Measurements from ENCODE around the gene GPR62.

DNA sequence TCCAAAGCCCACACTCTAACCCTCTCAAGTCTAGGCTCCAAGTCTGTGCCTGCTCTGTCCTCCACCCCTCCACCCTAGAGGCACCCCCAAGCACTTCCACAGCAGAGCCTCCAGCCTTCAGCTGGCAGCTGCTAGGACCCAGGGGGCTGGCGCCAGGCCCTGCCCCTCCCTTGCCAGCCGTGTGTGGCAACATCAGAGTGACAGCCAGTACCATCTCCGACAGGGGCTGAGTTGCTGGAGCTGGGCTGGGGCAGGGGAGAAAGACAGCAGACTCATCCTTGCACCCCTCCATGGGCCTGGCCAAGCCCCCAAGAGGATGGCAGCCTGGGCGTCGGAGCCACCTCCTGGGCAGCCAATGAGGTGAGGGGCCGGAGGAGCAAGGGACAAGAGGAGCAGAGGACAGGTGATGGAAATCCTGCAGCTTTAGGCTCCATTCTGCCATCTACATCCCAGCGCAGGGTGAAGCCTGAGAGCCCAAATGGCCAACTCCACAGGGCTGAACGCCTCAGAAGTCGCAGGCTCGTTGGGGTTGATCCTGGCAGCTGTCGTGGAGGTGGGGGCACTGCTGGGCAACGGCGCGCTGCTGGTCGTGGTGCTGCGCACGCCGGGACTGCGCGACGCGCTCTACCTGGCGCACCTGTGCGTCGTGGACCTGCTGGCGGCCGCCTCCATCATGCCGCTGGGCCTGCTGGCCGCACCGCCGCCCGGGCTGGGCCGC is at the start of gene GPR62:
- TF ChIP-seq, protein P1, sequence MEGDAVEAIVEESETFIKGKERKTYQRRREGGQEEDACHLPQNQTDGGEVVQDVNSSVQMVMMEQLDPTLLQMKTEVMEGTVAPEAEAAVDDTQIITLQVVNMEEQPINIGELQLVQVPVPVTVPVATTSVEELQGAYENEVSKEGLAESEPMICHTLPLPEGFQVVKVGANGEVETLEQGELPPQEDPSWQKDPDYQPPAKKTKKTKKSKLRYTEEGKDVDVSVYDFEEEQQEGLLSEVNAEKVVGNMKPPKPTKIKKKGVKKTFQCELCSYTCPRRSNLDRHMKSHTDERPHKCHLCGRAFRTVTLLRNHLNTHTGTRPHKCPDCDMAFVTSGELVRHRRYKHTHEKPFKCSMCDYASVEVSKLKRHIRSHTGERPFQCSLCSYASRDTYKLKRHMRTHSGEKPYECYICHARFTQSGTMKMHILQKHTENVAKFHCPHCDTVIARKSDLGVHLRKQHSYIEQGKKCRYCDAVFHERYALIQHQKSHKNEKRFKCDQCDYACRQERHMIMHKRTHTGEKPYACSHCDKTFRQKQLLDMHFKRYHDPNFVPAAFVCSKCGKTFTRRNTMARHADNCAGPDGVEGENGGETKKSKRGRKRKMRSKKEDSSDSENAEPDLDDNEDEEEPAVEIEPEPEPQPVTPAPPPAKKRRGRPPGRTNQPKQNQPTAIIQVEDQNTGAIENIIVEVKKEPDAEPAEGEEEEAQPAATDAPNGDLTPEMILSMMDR (conservative IDR thresholded peaks at IDR 0.05) = no peak
- no peak for TF ChIP-seq EZH2 (IDR thresholded peaks at IDR 0.05; ENCODE audit: low read depth)
